Right lobe of liver (tissue), 4 donors: ENCODE data around the gene CD99.
"Not testable (repeated sequence)": the region's sequence is repeated elsewhere in the genome, so short reads cannot be mapped to it uniquely, and the experiment has no call there.

ENCODE experiments used
- POLR2A ChIP-seq: fragments of 450-650 bp; IDR thresholded peaks from one replicate; pipeline ENCODE4 v1.6.1; 2017; ENCODE audit warnings: antibody characterized with exemption, mild to moderate bottlenecking
- TF ChIP-seq, protein P1 (sequence below), 4 donors: fragments of 200-600 bp in 3 of 4; fragments of 450-650 bp in 1 of 4; IDR thresholded peaks; one replicate each; pipeline versions ENCODE4 v1.5.1 to v1.8.0; 2016 to 2022; ENCODE audit warnings: antibody characterized with exemption in 4 of 4, mild to moderate bottlenecking in 2 of 4
- donor health status: DM: no; HTN: no; CAD: no.
- donor health status: DM: no; HTN: no; CAD: no.
- donor health status: DM: no; HTN: yes; CAD: no.

DNA sequence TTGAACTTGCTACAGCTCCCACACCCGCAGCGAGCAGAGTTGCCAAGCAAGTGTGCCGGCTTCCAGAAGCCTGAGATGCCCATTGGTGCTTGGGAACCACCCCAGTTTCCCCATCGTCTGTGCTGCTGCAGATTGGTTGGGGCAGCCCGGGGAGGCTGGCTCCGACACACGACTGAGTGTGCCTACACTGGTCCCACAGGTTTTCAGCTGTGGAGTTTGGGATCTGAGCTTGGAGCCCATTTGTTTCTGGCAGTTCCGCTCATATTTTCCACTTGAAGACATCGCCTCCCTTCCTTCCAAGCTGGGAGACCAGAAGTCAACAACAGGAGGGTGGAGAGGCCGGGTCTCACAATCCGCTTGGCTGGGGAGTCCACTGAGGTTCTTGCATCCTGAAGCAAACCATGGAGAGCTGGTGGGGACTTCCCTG is 60.8 kb downstream of the CD99 start, which contains the start of gene XG:
- TF ChIP-seq, protein P1, sequence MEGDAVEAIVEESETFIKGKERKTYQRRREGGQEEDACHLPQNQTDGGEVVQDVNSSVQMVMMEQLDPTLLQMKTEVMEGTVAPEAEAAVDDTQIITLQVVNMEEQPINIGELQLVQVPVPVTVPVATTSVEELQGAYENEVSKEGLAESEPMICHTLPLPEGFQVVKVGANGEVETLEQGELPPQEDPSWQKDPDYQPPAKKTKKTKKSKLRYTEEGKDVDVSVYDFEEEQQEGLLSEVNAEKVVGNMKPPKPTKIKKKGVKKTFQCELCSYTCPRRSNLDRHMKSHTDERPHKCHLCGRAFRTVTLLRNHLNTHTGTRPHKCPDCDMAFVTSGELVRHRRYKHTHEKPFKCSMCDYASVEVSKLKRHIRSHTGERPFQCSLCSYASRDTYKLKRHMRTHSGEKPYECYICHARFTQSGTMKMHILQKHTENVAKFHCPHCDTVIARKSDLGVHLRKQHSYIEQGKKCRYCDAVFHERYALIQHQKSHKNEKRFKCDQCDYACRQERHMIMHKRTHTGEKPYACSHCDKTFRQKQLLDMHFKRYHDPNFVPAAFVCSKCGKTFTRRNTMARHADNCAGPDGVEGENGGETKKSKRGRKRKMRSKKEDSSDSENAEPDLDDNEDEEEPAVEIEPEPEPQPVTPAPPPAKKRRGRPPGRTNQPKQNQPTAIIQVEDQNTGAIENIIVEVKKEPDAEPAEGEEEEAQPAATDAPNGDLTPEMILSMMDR (IDR thresholded peaks at IDR 0.05) = not testable (repeated sequence)
- TF ChIP-seq POLR2A = not testable (repeated sequence)
